ENCODE data around the gene HILPDA.
A peak's percentile ranks its signal among the peaks of the same experiment; 100 is the strongest.
"Not testable (repeated sequence)": the region's sequence is repeated elsewhere in the genome, so short reads cannot be mapped to it uniquely, and the experiment has no call there.

The HILPDA gene

DNA sequence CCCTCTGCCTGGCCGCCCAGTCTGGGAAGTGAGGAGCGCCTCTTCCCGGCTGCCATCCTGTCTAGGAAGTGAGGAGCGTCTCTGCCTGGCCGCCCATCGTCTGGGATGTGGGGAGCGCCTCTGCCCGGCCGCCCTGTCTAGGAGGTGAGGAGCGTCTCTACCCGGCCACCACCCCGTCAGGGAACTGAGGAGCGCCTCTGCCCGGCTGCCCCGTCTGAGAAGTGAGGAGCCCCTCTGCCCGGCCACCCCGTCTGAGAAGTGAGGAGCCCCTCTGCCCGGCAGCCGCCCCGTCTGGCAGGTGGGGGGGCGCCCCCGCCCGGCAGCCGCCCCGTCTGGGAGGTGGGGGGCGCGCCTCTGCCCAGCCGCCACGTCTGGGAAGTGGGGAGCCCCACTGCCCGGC lies 7.7 kb downstream of the HILPDA start:
- DNase-seq (ENCODE audit: low read depth), result not testable (repeated sequence)

DNA sequence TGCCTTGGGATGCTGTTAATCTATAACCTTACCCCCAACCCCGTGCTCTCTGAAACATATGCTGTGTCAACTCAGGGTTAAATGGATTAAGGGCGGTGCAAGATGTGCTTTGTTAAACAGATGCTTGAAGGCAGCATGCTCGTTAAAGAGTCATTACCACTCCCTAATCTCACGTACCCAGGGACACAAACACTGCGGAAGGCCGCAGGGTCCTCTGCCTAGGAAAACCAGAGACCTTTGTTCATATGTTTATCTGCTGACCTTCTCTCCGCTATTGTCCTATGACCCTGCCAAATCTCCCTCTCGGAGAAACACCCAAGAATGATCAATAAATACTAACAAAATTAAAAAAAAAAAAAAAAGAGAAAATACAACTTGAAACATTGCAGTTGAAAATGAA lies 8.3 kb downstream of the HILPDA start:
- not testable (repeated sequence) for DNase-seq (ENCODE audit: low read depth)

- not testable (repeated sequence) for DNase-seq (ENCODE audit: low read depth)
Observed at GRCh38 chr7:128466871-128467270, 11.2 kb downstream of the HILPDA start.

DNA sequence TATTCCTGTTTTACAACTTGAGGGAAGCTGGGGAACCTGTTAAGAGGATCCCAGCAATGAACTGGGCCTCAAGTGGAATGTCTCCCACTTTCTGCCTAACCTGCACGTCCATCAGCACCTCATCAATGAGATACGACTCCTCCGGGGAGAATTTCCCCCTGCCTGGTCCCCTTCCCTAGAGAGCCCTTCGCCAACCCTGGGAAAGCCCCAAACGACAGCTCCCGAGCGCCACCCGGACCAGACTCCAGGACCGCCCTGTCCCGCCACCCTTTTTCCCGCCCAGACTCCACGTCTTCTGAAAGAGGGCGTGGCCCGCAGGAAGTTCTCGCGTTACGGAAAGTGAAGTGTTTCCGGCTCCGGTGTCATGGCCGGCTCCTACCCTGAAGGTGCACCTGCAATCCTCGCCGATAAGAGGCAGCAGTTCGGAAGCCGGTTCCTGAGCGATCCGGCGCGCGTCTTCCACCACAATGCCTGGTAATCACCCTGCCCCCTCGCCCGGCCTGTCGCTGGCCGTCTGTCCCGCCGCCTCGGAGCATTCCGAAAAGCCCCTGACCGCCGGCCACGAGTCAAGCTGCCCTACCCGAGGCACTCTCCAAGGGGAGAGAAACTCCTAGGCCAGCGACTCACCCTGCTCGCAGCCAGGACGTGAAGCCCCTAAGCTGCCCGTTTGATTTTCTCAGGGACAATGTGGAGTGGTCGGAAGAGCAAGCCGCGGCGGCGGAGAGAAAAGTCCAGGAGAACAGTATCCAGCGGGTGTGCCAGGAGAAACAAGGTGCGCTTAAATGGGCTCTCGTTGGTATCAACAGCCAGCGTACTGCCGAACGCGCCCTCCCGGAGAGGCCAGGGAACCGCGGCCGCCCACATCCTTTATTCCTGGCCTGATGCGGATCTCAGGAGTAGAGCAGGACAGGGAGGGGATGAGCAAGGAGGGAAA lies 21.0 kb downstream of the HILPDA start, which contains the start of gene METTL2B:
TSS of gene METTL2B (plus strand) at position 347 of the 934 bp plus-strand sequence. CDS start at position 365, 18 bp downstream.
- peak; percentile 63 for DNase-seq (ENCODE audit: low read depth)

DNA sequence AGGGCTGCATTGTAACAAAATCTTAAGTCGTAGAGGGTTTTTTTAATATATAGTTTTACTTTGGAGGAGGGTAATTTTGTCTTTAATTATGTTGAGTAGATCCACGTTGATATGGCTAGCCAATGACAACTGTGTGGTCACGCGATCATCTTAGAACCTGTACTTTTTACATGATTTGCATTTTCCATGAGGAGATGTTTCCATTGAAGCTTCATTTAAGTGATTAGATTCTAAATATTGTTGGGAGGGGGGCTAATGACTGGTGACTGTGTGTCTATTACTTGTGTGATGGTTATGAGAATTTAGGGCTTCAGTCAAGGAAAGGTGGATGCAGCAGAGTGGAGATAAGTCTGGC lies 21.6 kb downstream of the HILPDA start:
- DNase-seq (ENCODE audit: low read depth), result not testable (repeated sequence)

DNA sequence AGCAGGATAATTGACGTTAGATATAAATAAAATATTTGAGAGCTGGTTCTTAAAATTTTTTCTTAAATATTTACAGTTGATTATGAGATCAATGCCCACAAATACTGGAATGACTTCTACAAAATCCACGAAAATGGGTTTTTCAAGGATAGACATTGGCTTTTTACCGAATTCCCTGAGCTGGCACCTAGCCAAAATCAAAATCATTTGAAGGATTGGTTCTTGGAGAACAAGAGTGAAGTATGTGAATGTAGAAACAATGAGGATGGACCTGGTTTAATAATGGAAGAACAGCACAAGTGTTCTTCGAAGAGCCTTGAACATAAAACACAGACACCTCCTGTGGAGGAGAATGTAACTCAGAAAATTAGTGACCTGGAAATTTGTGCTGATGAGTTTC lies 23.4 kb downstream of the HILPDA start:
- DNase-seq (ENCODE audit: low read depth), result not testable (repeated sequence)

GRCh38 chr7:128488134-128488533 lies 32.5 kb downstream of the HILPDA start:
- DNase-seq (ENCODE audit: low read depth), result not testable (repeated sequence)

- DNase-seq (ENCODE audit: low read depth), result no peak
Observed at GRCh38 chr7:128497405-128497804, 41.7 kb downstream of the HILPDA start.

DNA sequence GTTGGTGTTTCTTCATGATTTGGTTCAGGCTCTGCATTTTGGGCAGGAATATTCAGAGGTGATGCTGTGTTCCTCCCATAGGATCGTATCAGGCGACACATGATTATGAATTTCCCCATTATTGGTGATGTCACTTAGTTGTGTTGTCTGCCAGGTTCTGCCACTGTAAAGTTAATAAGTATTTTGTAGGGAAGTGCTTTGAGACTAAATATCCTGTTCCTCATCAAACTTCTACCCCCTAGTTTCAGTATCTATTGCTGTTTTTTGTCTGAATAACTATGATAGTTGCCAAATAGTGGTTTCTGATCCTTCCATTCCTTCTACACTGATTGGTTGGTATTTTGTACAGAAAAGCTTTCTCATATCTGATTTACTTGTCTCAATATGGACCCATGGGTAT lies 49.7 kb downstream of the HILPDA start:
- DNase-seq (ENCODE audit: low read depth), result not testable (repeated sequence)

- not testable (repeated sequence) for DNase-seq (ENCODE audit: low read depth)
Observed at GRCh38 chr7:128506819-128507218, 51.1 kb downstream of the HILPDA start.

- DNase-seq (ENCODE audit: low read depth), result not testable (repeated sequence)
Observed at GRCh38 chr7:128507321-128507993, 51.8 kb downstream of the HILPDA start.

All from stimulated activated CD8-positive, alpha-beta memory T cell treated with anti-CD3 and anti-CD28 coated beads, Interleukin-15, amount 100 ng/mL, for 24 hours (primary cell).